ENCODE data around the gene SH3BP5.

The SH3BP5 gene

GRCh38 chr3:15342246-15342645, 9.9 kb upstream of the SH3BP5 start:
- TF ChIP-seq CTCF (IDR thresholded peaks at IDR 0.05; ENCODE audit: low read depth, low read length) = no peak
- TF ChIP-seq MAX (IDR thresholded peaks at IDR 0.05; ENCODE audit: low read depth, low read length) = no peak
- TF ChIP-seq MYC (IDR thresholded peaks at IDR 0.05; ENCODE audit: low read depth, low read length) = no peak
- no peak for TF ChIP-seq POLR2A (IDR thresholded peaks at IDR 0.05; ENCODE audit: extremely low read depth, insufficient read length)
- H3K4me3 ChIP-seq (ENCODE audit: low read depth, low read length) = no peak overlapping the region
- DNase-seq (ENCODE audit: low read depth) = peak; percentile 40

GRCh38 chr3:15341030-15341726, 8.8 kb upstream of the SH3BP5 start:
- no peak for DNase-seq (ENCODE audit: low read depth)
- no peak for TF ChIP-seq MAX (IDR thresholded peaks at IDR 0.05; ENCODE audit: low read depth, low read length)
- TF ChIP-seq MYC (IDR thresholded peaks at IDR 0.05; ENCODE audit: low read depth, low read length) = no peak
- TF ChIP-seq POLR2A (IDR thresholded peaks at IDR 0.05; ENCODE audit: extremely low read depth, insufficient read length) = no peak
- no peak for TF ChIP-seq CTCF (IDR thresholded peaks at IDR 0.05; ENCODE audit: low read depth, low read length)
- H3K4me3 ChIP-seq (ENCODE audit: low read depth, low read length) = no peak overlapping the region

GRCh38 chr3:15339786-15340215, 7.4 kb upstream of the SH3BP5 start:
- no peak overlapping the region for H3K4me3 ChIP-seq (ENCODE audit: low read depth, low read length)
- peak; percentile 50 for DNase-seq (ENCODE audit: low read depth)
- no peak for TF ChIP-seq CTCF (IDR thresholded peaks at IDR 0.05; ENCODE audit: low read depth, low read length)

- H3K4me3 ChIP-seq (ENCODE audit: low read depth, low read length) = no peak overlapping the region
- TF ChIP-seq POLR2A (IDR thresholded peaks at IDR 0.05; ENCODE audit: extremely low read depth, insufficient read length) (no peak), MYC (IDR thresholded peaks at IDR 0.05; ENCODE audit: low read depth, low read length) (no peak), CTCF (IDR thresholded peaks at IDR 0.05; ENCODE audit: low read depth, low read length) (no peak), MAX (IDR thresholded peaks at IDR 0.05; ENCODE audit: low read depth, low read length) (no peak)
- no peak for DNase-seq (ENCODE audit: low read depth)
Observed at GRCh38 chr3:15339001-15339400, 6.6 kb upstream of the SH3BP5 start.

- no peak overlapping the region for H3K4me3 ChIP-seq (ENCODE audit: low read depth, low read length)
- DNase-seq (ENCODE audit: low read depth) = no peak
- no peak for TF ChIP-seq MYC (IDR thresholded peaks at IDR 0.05; ENCODE audit: low read depth, low read length)
- no peak for TF ChIP-seq MAX (IDR thresholded peaks at IDR 0.05; ENCODE audit: low read depth, low read length)
- TF ChIP-seq POLR2A (IDR thresholded peaks at IDR 0.05; ENCODE audit: extremely low read depth, insufficient read length) = no peak
- no peak for TF ChIP-seq CTCF (IDR thresholded peaks at IDR 0.05; ENCODE audit: low read depth, low read length)
Observed at GRCh38 chr3:15337963-15338362, 5.6 kb upstream of the SH3BP5 start.

GRCh38 chr3:15336057-15336456, 3.7 kb upstream of the SH3BP5 start:
- no peak overlapping the region for H3K4me3 ChIP-seq (ENCODE audit: low read depth, low read length)
- TF ChIP-seq POLR2A (IDR thresholded peaks at IDR 0.05; ENCODE audit: extremely low read depth, insufficient read length) (no peak), MAX (IDR thresholded peaks at IDR 0.05; ENCODE audit: low read depth, low read length) (no peak), CTCF (IDR thresholded peaks at IDR 0.05; ENCODE audit: low read depth, low read length) (no peak), MYC (IDR thresholded peaks at IDR 0.05; ENCODE audit: low read depth, low read length) (no peak)
- DNase-seq (ENCODE audit: low read depth) = no peak
